Epithelial cell of prostate (primary cell): ENCODE measurements around the gene VSIG1.

Experiments
- DNase-seq: peaks from one replicate; pipeline ENCODE4 v3.0.0-alpha.2; 2011; ENCODE audit warnings: low read depth, low spot score
- H3K27ac ChIP-seq: fragments of 450-650 bp; 2 replicates; pipeline ENCODE4 v1.5.1; 2017; ENCODE audit warnings: mild to moderate bottlenecking

Gene VSIG1

GRCh38 chrX:108127152-108127551 lies 82.3 kb downstream of the VSIG1 start:
- no peak for DNase-seq
- H3K27ac ChIP-seq = no peak overlapping the region
